Peyer's patch (tissue), 4 donors: Measurements from ENCODE around the gene TIAL1.

Source experiments
- POLR2A ChIP-seq, 2 donors: fragments of 450-650 bp; IDR thresholded peaks; one replicate each; pipeline ENCODE4 v1.5.1; 2017; ENCODE audit warnings: antibody characterized with exemption in 2 of 2, mild to moderate bottlenecking in 2 of 2, moderate library complexity in 2 of 2
- TF ChIP-seq, protein P1 (sequence below), 6 experiments: fragments of 450-650 bp in 4 of 6; fragments of 200-600 bp in 2 of 6; sonication (generic) in 1 of 6; IDR thresholded peaks; one replicate each; pipeline ENCODE4 v1.5.1; 2017 to 2019; ENCODE audit warnings: antibody characterized with exemption in 6 of 6, mild to moderate bottlenecking in 3 of 6, moderate library complexity in 1 of 6

- TF ChIP-seq, protein P1, sequence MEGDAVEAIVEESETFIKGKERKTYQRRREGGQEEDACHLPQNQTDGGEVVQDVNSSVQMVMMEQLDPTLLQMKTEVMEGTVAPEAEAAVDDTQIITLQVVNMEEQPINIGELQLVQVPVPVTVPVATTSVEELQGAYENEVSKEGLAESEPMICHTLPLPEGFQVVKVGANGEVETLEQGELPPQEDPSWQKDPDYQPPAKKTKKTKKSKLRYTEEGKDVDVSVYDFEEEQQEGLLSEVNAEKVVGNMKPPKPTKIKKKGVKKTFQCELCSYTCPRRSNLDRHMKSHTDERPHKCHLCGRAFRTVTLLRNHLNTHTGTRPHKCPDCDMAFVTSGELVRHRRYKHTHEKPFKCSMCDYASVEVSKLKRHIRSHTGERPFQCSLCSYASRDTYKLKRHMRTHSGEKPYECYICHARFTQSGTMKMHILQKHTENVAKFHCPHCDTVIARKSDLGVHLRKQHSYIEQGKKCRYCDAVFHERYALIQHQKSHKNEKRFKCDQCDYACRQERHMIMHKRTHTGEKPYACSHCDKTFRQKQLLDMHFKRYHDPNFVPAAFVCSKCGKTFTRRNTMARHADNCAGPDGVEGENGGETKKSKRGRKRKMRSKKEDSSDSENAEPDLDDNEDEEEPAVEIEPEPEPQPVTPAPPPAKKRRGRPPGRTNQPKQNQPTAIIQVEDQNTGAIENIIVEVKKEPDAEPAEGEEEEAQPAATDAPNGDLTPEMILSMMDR (IDR thresholded peaks at IDR 0.05) = no peak
- TF ChIP-seq POLR2A (IDR thresholded peaks at IDR 0.05) = no peak
These were observed 18.4 kb downstream of the TIAL1 start for GRCh38 chr10:119578355-119578754.
